ENCODE measurements around the gene DPP6. TPM values are rescaled to one million over a fixed set of nuclear protein-coding genes. Genes with fewer than 3 reads are reported as not detected.
"Not testable (repeated sequence)": the region's sequence is repeated elsewhere in the genome, so short reads cannot be mapped to it uniquely, and the experiment has no call there.

Gene DPP6
- total RNA-seq, 4 donors from 2014 or later: 0.94 to 1.9 TPM; not detected in 2

DNA sequence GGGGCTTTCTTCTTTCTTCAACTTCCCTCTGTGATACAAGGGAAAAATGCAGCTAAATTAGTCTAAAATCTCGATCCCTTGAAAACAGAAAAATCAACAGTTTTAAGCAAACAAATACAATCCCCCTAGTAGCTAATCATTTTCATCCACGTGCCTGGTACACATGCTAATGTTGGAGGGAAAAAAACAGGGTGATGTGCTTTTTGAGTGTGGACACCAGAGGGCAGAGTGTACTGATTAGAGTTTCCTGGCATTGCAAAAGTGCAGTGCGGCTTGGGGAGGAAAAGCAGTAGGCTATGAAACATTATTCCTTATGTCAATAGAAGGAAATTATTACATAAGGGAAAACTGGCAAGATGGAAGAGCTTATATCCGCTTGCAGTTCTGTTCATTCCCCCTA lies 19.6 kb downstream of the DPP6 start:
- H3K27me3 ChIP-seq; in situ Hi-C loops (cut with MboI; ENCODE audit: low sequenced_read_pairs in 4 of 4); ATAC-seq; H3K9me3 ChIP-seq; H3K4me1 ChIP-seq; H3K27ac ChIP-seq; H3K4me3 ChIP-seq; H3K36me3 ChIP-seq; DNase-seq: not testable (repeated sequence)
- TF ChIP-seq, protein P1, sequence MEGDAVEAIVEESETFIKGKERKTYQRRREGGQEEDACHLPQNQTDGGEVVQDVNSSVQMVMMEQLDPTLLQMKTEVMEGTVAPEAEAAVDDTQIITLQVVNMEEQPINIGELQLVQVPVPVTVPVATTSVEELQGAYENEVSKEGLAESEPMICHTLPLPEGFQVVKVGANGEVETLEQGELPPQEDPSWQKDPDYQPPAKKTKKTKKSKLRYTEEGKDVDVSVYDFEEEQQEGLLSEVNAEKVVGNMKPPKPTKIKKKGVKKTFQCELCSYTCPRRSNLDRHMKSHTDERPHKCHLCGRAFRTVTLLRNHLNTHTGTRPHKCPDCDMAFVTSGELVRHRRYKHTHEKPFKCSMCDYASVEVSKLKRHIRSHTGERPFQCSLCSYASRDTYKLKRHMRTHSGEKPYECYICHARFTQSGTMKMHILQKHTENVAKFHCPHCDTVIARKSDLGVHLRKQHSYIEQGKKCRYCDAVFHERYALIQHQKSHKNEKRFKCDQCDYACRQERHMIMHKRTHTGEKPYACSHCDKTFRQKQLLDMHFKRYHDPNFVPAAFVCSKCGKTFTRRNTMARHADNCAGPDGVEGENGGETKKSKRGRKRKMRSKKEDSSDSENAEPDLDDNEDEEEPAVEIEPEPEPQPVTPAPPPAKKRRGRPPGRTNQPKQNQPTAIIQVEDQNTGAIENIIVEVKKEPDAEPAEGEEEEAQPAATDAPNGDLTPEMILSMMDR (IDR thresholded peaks at IDR 0.05 in 4 of 5, conservative IDR thresholded peaks at IDR 0.05 in 1 of 5): peak in 3 of 5 experiments; percentile 18 to 47 (median 29)
- intact Hi-C loops (cut with DNase I; ENCODE audit: low total_unique reads): loop anchor here (5.0 kb wide), 2 partner anchors 430 to 495 kb away; no protein-coding TSS in a partner anchor

DNA sequence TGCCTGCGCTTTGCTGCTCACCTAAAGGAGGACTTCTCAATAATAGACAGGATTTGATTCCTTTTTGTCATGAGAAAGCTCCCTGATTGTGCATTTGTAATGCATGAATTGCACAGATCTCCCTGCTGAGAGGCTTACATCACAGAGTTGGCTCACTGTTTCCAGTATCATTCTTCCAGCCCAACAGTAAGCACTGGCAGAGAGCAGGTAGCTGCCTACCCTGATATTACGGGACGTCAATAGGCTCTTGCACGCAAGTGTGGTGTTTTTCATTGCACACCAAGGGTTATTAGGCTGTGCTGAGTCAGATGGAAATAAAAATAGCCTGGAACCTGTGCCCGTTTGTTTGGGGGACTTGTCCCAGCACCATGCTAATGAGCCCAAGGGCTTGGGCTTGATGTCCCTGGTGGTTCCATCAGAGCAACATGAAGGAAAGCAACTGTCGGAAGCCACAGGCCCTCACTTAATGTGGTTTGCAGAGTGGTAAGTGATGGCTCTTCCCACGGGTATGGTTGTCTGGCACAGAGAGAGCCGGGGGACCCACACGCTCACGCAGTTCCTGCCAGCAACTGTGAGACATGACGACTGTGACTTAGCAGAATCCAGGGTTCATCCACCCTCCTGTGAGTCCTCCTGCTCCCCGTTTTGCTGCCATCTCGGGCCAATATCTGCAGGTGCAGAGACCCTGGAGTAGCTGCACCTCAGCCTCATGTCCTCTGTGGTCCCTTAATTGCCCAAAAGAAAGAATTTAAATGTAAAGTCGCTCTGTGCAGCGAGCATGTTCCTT lies 20.4 kb downstream of the DPP6 start:
- H3K4me3 ChIP-seq; H3K36me3 ChIP-seq; ATAC-seq; H3K9me3 ChIP-seq; H3K27ac ChIP-seq; H3K27me3 ChIP-seq; H3K4me1 ChIP-seq; in situ Hi-C loops (cut with MboI; ENCODE audit: low sequenced_read_pairs in 4 of 4); DNase-seq: not testable (repeated sequence)
- intact Hi-C loops (cut with DNase I; ENCODE audit: low total_unique reads): loop anchor here (5.0 kb wide), 2 partner anchors 430 to 495 kb away; no protein-coding TSS in a partner anchor

DNA sequence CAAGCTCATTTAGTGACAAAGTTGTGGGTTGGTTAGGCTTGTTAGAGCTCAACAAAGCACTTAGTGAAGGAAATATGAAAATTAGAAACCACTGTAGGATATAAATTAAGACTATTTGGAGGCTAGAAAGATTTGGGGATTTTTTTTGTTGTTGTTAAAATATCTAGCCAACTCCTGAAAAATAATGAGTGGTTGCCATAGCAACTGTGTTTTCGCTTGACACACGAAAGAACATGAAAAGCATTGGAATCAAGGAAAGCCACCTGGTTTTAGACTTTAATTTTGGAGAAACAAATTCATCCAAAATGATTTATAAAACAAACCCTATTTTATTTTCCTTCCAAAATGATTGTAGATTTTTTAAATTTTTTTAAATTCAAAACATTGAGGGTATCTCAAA lies 26.3 kb downstream of the DPP6 start:
- H3K27ac ChIP-seq; ATAC-seq; in situ Hi-C loops (cut with MboI; ENCODE audit: low sequenced_read_pairs in 4 of 4); intact Hi-C loops (cut with DNase I; ENCODE audit: low total_unique reads); H3K27me3 ChIP-seq; H3K9me3 ChIP-seq; DNase-seq; H3K4me3 ChIP-seq; H3K4me1 ChIP-seq; H3K36me3 ChIP-seq: not testable (repeated sequence)

DNA sequence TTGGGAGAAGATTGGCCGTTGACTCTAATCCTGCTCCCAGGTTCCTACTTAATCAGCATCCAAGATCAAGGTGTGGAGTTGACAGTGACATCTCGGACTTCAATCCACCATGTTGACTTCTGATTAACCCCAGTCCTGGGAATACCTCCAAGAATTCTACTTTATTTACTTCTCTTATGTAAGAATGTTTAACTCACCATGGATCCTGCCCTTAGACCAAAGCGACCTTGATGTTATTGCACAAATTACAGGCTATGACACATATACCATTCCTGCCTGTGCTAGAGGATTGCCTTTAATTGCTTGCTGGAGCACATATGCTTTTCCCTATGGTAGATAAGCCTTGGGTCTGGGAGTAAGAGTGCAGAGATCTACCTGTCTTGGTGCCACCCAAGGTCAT lies 28.1 kb downstream of the DPP6 start:
- intact Hi-C loops (cut with DNase I; ENCODE audit: low total_unique reads); H3K9me3 ChIP-seq; H3K4me1 ChIP-seq; H3K27me3 ChIP-seq; in situ Hi-C loops (cut with MboI; ENCODE audit: low sequenced_read_pairs in 4 of 4); DNase-seq; H3K36me3 ChIP-seq; H3K4me3 ChIP-seq; H3K27ac ChIP-seq; ATAC-seq: not testable (repeated sequence)

DNA sequence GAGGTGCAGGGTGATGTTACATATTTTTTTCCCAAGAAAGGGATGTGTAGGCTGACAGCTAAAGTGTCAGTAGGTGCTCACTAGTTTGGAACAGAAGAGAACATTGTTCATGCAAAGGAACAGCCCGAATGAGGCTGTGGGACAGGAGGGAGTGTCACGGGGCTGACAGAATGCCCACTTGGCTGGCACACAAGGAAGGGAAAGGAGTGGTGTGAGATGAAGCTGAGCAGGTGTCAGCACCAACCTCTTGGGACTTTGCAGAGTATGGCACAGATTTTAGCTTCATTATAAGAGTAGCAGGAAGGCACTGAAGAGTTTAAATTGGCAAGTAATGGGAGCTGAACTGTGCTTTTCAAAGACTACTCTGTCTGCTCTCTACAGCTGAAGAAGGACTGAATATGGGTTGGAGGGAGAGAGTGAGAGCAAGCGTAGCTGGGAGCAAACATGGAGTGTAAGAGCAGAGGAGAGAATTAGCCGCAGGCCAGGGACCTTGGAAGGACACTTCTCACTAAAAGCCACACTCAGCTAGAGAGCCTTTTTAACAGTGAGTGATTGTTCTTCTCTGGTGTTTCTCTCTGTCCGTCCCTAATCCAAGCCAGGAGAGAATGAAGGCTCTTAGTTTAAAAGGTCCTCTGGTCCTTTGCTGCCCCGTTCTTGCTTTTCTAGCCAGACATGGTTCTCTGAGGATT lies 35.0 kb downstream of the DPP6 start:
- H3K27ac ChIP-seq; H3K4me3 ChIP-seq; H3K4me1 ChIP-seq; H3K27me3 ChIP-seq; ATAC-seq; DNase-seq; in situ Hi-C loops (cut with MboI; ENCODE audit: low sequenced_read_pairs in 4 of 4); H3K9me3 ChIP-seq; H3K36me3 ChIP-seq; intact Hi-C loops (cut with DNase I; ENCODE audit: low total_unique reads): not testable (repeated sequence)

DNA sequence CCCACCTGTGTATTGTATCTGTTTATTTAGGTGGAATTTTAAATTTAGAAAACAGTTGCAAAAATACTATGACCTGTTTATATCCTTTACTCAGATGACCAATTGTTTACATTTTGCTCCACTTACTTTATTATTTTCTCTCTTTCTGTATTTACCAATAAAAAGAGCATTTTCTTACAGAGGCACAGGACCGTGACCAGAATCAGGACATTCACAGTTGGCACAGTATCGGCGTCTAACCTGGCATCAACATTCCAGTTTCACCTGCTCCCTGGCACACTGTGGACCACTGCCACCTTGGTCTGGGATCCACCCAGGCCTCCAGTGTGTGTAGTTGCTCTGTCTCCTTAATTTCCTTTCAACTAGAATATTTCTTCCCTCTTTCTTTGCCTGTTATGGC lies 39.9 kb downstream of the DPP6 start:
- H3K9me3 ChIP-seq; intact Hi-C loops (cut with DNase I; ENCODE audit: low total_unique reads); H3K4me3 ChIP-seq; ATAC-seq; DNase-seq; H3K4me1 ChIP-seq; in situ Hi-C loops (cut with MboI; ENCODE audit: low sequenced_read_pairs in 4 of 4); H3K27ac ChIP-seq; H3K36me3 ChIP-seq; H3K27me3 ChIP-seq: not testable (repeated sequence)

DNA sequence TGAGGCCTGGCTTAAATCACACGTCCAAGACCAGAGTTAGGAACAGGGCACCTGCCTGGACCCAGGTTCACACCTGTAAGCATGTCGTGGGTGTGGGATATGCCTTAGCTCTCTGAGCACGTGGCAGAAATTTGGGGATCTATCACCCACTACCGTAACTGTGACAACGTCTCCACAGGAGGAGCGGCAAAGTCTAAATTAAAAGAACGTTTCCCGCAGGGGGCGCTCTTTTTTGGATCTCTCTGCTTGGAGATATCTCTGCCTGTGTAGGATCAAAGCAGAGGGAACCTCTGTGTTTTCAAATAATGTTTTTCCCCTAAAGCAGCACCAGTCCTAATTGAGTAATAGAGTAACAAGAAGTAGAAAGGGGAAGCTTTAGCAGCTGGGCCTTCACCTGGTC lies 43.0 kb downstream of the DPP6 start:
- H3K27me3 ChIP-seq; H3K9me3 ChIP-seq; intact Hi-C loops (cut with DNase I; ENCODE audit: low total_unique reads); in situ Hi-C loops (cut with MboI; ENCODE audit: low sequenced_read_pairs in 4 of 4); ATAC-seq; H3K27ac ChIP-seq; H3K4me3 ChIP-seq; DNase-seq; H3K36me3 ChIP-seq; H3K4me1 ChIP-seq: not testable (repeated sequence)

DNA sequence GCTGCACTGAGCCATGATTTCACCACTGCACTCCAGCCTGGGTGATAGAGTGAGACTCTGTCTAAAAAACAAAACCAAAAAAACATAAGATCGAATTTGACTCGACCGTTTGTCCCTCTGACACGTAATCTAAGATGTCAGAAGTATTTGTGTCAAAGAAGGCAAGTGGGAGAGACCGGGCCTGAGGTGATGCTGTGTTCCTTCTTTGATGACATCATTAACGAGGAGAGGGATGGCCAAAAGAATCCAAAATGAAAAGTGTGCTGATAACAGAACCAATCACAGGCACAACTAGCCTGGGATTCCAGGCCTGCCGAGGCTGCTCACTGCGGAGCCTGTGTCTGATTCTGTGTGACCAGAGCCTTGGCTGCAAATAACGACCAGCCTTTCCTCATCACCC lies 52.9 kb downstream of the DPP6 start:
- H3K4me3 ChIP-seq; ATAC-seq; H3K9me3 ChIP-seq; in situ Hi-C loops (cut with MboI; ENCODE audit: low sequenced_read_pairs in 4 of 4); DNase-seq; intact Hi-C loops (cut with DNase I; ENCODE audit: low total_unique reads); H3K27ac ChIP-seq; H3K4me1 ChIP-seq; H3K36me3 ChIP-seq; H3K27me3 ChIP-seq: not testable (repeated sequence)

DNA sequence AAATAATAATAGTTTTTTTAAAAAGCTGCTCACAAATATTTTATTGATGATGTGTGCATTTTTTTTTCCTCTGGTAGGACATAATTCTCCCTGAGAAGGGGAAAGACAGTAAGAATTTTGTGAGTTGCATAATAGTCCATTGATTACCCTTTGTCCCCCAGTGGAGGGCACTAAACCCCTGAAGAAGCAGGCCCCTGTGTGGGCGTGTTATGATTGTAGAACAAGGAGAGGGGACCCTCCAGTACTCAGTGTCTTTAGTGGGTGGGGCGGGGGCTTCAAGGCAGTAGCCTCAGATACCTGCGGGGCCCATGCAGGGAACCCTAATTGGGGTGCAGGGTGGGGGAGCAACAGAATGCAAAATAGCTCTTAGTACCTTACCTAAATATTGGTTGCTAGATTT lies 57.4 kb downstream of the DPP6 start:
- H3K4me1 ChIP-seq; H3K36me3 ChIP-seq; H3K9me3 ChIP-seq; H3K27ac ChIP-seq; in situ Hi-C loops (cut with MboI; ENCODE audit: low sequenced_read_pairs in 4 of 4); H3K4me3 ChIP-seq; H3K27me3 ChIP-seq; DNase-seq; ATAC-seq; intact Hi-C loops (cut with DNase I; ENCODE audit: low total_unique reads): not testable (repeated sequence)

DNA sequence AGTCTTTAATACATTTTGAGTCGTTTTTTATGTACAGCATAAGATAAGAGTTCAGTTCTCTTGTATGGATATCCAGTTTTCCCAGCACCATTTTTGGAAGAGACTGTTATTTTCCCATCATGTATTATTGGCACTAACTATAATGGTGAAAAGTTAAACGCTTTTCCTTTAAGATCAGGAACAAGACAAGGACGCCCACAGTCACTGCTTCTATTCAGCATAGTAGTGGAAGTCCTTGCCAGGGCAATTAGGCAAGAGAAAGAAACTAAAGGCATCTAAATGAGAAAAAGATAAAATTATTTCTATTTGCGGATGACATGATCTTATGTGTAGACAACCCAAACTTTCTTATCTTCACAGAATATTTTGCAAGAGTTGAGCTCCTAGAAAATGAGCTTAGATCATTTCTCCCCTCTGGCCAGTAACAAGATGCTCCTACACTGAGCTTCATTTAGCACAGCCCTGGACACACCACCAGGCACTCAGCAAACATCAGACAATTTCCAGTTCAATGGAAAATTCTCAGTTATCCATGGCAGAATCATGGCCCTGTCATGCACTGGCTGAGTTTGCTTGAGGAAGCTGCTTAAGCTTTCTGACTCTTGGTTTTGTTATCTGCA lies 61.6 kb downstream of the DPP6 start:
- H3K27me3 ChIP-seq; DNase-seq; H3K9me3 ChIP-seq; H3K4me3 ChIP-seq; H3K36me3 ChIP-seq; H3K27ac ChIP-seq; ATAC-seq; in situ Hi-C loops (cut with MboI; ENCODE audit: low sequenced_read_pairs in 4 of 4); intact Hi-C loops (cut with DNase I; ENCODE audit: low total_unique reads); H3K4me1 ChIP-seq: not testable (repeated sequence)
